ENCODE data around the gene PRKCE. TPM values are rescaled to one million over a fixed set of nuclear protein-coding genes. Genes with fewer than 3 reads are reported as not detected.
A peak's percentile ranks its signal among the peaks of the same experiment; 100 is the strongest.

PRKCE gene
- total RNA-seq, 4 donors from 2014 or later: 5.9 to 21.2 (median 18.5) TPM

GRCh38 chr2:46158661-46159060 lies 507.2 kb downstream of the PRKCE start:
- H3K4me3 ChIP-seq: no peak overlapping the region
- peaks cover 0 to 34% (median 4%) of the 10 kb centered on the region in 3 donors for H3K4me1 ChIP-seq
- no peak for TF ChIP-seq POLR2AphosphoS5 (IDR thresholded peaks at IDR 0.05)
- no peak for TF ChIP-seq CTCF (IDR thresholded peaks at IDR 0.05)
- TF ChIP-seq EP300 (IDR thresholded peaks at IDR 0.05): no peak
- TF ChIP-seq POLR2A (IDR thresholded peaks at IDR 0.05): no peak
- H3K27me3 ChIP-seq: no peaks in the 10 kb centered on the region
- H3K9me3 ChIP-seq: no peaks in the 10 kb centered on the region
- ATAC-seq: no peak
- H3K27ac ChIP-seq: no peak overlapping the region
- WGBS, 2 donors (ENCODE audit: low coverage in 1 of 2): 75 to 84% methylated on average over 2 to 4 of the region's 4 CpGs
- H3K36me3 ChIP-seq: peaks cover 0 to 43% of the 10 kb centered on the region in 2 donors

GRCh38 chr2:46160326-46160725 lies 508.9 kb downstream of the PRKCE start:
- H3K4me1 ChIP-seq: peaks cover 0 to 51% (median 18%) of the 10 kb centered on the region in 3 donors
- TF ChIP-seq POLR2AphosphoS5 (IDR thresholded peaks at IDR 0.05): no peak
- H3K27ac ChIP-seq: no peak overlapping the region
- ATAC-seq: no peak
- H3K36me3 ChIP-seq: peaks cover 0 to 31% of the 10 kb centered on the region in 2 donors
- no peaks in the 10 kb centered on the region for H3K27me3 ChIP-seq
- 83 to 90% methylated on average over 3 to 4 of the region's 6 CpGs for WGBS, 2 donors (ENCODE audit: low coverage in 1 of 2)
- H3K4me3 ChIP-seq: no peak overlapping the region
- no peaks in the 10 kb centered on the region for H3K9me3 ChIP-seq

- H3K27me3 ChIP-seq: no peaks in the 10 kb centered on the region
- no peak for ATAC-seq
- TF ChIP-seq CTCF (IDR thresholded peaks at IDR 0.05) (no peak), POLR2A (IDR thresholded peaks at IDR 0.05) (no peak), EP300 (IDR thresholded peaks at IDR 0.05) (no peak), POLR2AphosphoS5 (IDR thresholded peaks at IDR 0.05) (no peak)
- H3K36me3 ChIP-seq: peaks cover 0 to 26% of the 10 kb centered on the region in 2 donors
- H3K4me3 ChIP-seq: no peak overlapping the region
- no peaks in the 10 kb centered on the region for H3K9me3 ChIP-seq
- peak overlapping the region in 1 of 4 donors; percentile 34 for H3K27ac ChIP-seq
- 69 to 95% methylated on average over 3 to 4 of the region's 4 CpGs for WGBS, 2 donors (ENCODE audit: low coverage in 1 of 2)
- peaks cover 0 to 54% (median 19%) of the 10 kb centered on the region in 3 donors for H3K4me1 ChIP-seq
Observed at GRCh38 chr2:46161315-46161714, 509.8 kb downstream of the PRKCE start.

GRCh38 chr2:46161911-46162310 lies 510.4 kb downstream of the PRKCE start:
- peak overlapping the region in 2 of 4 donors; percentile 27 to 34 for H3K27ac ChIP-seq
- ATAC-seq: no peak
- peaks cover 0 to 26% of the 10 kb centered on the region in 2 donors for H3K36me3 ChIP-seq
- 60 to 70% methylated on average over 2 to 3 of the region's 3 CpGs for WGBS, 2 donors (ENCODE audit: low coverage in 1 of 2)
- no peaks in the 10 kb centered on the region for H3K27me3 ChIP-seq
- H3K4me1 ChIP-seq: peaks cover 0 to 54% (median 19%) of the 10 kb centered on the region in 3 donors
- TF ChIP-seq POLR2AphosphoS5 (IDR thresholded peaks at IDR 0.05) (no peak), EP300 (IDR thresholded peaks at IDR 0.05) (no peak), POLR2A (IDR thresholded peaks at IDR 0.05) (no peak), CTCF (IDR thresholded peaks at IDR 0.05) (no peak)
- no peaks in the 10 kb centered on the region for H3K9me3 ChIP-seq
- no peak overlapping the region for H3K4me3 ChIP-seq

GRCh38 chr2:46162329-46163097 lies 511.0 kb downstream of the PRKCE start:
- peaks cover 0 to 26% of the 10 kb centered on the region in 2 donors for H3K36me3 ChIP-seq
- H3K27ac ChIP-seq: peak overlapping the region in 2 of 4 donors; percentile 27 to 34
- ATAC-seq: peak; percentile 33
- peaks cover 0 to 49% (median 19%) of the 10 kb centered on the region in 3 donors for H3K4me1 ChIP-seq
- no peak for TF ChIP-seq POLR2AphosphoS5 (IDR thresholded peaks at IDR 0.05)
- no peak for TF ChIP-seq POLR2A (IDR thresholded peaks at IDR 0.05)
- no peak for TF ChIP-seq EP300 (IDR thresholded peaks at IDR 0.05)
- no peak for TF ChIP-seq CTCF (IDR thresholded peaks at IDR 0.05)
- no peak overlapping the region for H3K4me3 ChIP-seq
- no peaks in the 10 kb centered on the region for H3K27me3 ChIP-seq
- 55 to 71% methylated on average over 5 to 9 of the region's 11 CpGs for WGBS, 2 donors (ENCODE audit: low coverage in 1 of 2)
- no peaks in the 10 kb centered on the region for H3K9me3 ChIP-seq
